Measurements from ENCODE around the gene TTC39A.

TTC39A gene

DNA sequence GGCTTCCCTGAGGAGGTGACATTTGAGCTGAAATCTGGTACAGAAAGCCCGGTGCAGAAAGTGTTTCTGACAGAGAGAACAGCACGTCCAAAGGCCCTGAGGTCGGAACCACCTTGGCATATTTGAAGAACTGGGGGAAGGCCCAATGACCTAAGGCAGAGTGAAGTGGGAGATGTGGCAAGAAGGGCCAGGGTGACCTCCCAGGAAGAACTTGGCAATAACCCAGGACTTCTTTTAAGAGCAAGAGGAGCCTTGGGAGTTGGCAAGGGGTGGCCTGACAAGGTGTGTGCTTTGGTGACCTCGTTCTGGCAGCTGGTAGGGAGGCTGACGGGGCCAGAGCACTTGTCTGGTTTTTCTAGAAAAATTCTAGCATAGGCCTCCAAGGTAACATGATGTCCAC, 23.4 kb downstream of the TTC39A start:
- no peak for DNase-seq (ENCODE audit: low read depth)

DNA sequence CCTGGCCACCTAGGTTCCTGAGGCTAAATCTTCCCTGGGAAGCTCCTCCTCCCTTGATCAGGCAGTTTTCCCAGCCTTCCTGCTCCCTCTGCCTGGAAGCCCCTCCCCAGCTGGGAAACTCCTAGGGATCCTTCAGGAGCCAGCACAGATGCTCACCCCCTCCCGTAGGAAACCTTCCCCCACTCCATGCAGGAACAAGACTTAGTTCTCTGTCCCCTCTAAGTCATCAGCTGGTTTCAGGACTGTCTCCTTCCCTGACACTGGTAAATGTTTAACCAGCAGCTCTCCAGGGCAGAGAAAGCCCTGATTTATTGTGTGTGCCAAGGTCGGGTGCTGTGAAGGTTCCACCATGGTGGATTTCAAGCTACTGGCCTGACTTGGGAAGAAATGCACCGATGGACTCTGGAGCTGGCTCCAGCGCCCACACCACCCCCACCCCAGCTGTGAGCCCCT, 25.0 kb downstream of the TTC39A start:
- H3K4me3 ChIP-seq (ENCODE audit: low read depth, low read length), result no peak overlapping the region
- TF ChIP-seq MAX (IDR thresholded peaks at IDR 0.05; ENCODE audit: low read depth, low read length) (no peak), POLR2A (IDR thresholded peaks at IDR 0.05; ENCODE audit: extremely low read depth, insufficient read length) (no peak), MYC (IDR thresholded peaks at IDR 0.05; ENCODE audit: low read depth, low read length) (no peak)
- TF ChIP-seq, protein P1, sequence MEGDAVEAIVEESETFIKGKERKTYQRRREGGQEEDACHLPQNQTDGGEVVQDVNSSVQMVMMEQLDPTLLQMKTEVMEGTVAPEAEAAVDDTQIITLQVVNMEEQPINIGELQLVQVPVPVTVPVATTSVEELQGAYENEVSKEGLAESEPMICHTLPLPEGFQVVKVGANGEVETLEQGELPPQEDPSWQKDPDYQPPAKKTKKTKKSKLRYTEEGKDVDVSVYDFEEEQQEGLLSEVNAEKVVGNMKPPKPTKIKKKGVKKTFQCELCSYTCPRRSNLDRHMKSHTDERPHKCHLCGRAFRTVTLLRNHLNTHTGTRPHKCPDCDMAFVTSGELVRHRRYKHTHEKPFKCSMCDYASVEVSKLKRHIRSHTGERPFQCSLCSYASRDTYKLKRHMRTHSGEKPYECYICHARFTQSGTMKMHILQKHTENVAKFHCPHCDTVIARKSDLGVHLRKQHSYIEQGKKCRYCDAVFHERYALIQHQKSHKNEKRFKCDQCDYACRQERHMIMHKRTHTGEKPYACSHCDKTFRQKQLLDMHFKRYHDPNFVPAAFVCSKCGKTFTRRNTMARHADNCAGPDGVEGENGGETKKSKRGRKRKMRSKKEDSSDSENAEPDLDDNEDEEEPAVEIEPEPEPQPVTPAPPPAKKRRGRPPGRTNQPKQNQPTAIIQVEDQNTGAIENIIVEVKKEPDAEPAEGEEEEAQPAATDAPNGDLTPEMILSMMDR (IDR thresholded peaks at IDR 0.05; ENCODE audit: low read depth, low read length), result no peak
- no peak for DNase-seq (ENCODE audit: low read depth)

More for the DNA sequence above, 23.4 kb downstream of the TTC39A start:
- H3K4me3 ChIP-seq (ENCODE audit: low read depth, low read length), result no peak overlapping the region
- no peak for TF ChIP-seq MAX (IDR thresholded peaks at IDR 0.05; ENCODE audit: low read depth, low read length)
- TF ChIP-seq POLR2A (IDR thresholded peaks at IDR 0.05; ENCODE audit: extremely low read depth, insufficient read length), result no peak
- TF ChIP-seq MYC (IDR thresholded peaks at IDR 0.05; ENCODE audit: low read depth, low read length), result no peak
- TF ChIP-seq, protein P1 (IDR thresholded peaks at IDR 0.05; ENCODE audit: low read depth, low read length), result no peak

DNA sequence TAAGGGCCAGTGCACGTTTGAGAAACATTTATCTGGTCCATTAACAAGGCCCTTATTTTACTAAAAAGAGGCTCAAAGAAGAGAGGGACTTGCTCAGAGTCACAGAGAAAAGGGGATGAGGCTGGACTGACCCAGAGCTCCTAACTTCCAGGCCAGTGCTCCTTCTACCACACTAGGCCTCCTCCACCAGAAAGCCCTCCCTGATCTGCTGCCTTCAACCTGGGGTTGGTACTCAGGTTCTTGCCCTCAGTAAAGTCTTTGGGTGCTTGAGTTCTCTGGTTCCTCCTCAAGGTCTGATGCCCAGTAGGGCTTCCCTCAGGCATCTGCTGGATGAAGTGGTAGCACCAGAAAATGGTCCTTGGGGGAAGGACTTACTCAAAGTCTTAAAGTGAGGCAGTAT, 26.0 kb downstream of the TTC39A start:
- TF ChIP-seq, protein P1 (IDR thresholded peaks at IDR 0.05; ENCODE audit: low read depth, low read length), result no peak

DNA sequence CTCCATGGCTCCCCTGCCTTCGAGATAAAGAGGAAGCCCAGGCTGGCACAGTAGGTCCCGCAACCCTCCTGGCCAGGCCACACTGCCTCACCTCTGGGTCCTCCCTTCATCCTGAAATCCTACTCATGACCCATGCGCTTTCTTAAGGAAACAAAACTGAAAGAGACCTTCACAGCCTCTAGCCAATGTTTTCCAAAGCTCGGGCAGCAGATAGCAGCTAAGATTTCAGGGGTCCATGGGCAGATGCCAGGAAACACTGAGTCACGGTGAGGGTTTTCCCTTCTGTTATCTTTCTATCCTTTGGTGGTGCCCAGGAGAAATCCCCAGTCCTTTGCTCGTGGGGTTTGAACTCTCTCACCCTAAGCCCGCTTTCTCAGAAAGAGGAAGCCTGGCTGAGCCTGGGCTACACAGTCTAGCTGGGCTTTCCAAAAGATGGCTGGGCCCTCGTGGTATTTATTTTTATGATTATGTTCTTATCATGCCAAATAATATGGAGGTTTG, 26.6 kb downstream of the TTC39A start:
- no peak for TF ChIP-seq POLR2A (IDR thresholded peaks at IDR 0.05; ENCODE audit: extremely low read depth, insufficient read length)
- TF ChIP-seq, protein P1 (IDR thresholded peaks at IDR 0.05; ENCODE audit: low read depth, low read length), result no peak
- TF ChIP-seq MYC (IDR thresholded peaks at IDR 0.05; ENCODE audit: low read depth, low read length), result no peak
- TF ChIP-seq MAX (IDR thresholded peaks at IDR 0.05; ENCODE audit: low read depth, low read length), result no peak
- no peak for DNase-seq (ENCODE audit: low read depth)
- no peak overlapping the region for H3K4me3 ChIP-seq (ENCODE audit: low read depth, low read length)

More for the DNA sequence above, 26.0 kb downstream of the TTC39A start:
- no peak for DNase-seq (ENCODE audit: low read depth)
- no peak overlapping the region for H3K4me3 ChIP-seq (ENCODE audit: low read depth, low read length)

GRCh38 chr1:51303315-51303714, 27.0 kb downstream of the TTC39A start:
- H3K4me3 ChIP-seq (ENCODE audit: low read depth, low read length), result no peak overlapping the region
- TF ChIP-seq, protein P1 (IDR thresholded peaks at IDR 0.05; ENCODE audit: low read depth, low read length), result no peak
- TF ChIP-seq MYC (IDR thresholded peaks at IDR 0.05; ENCODE audit: low read depth, low read length) (no peak), MAX (IDR thresholded peaks at IDR 0.05; ENCODE audit: low read depth, low read length) (no peak), POLR2A (IDR thresholded peaks at IDR 0.05; ENCODE audit: extremely low read depth, insufficient read length) (no peak)
- no peak for DNase-seq (ENCODE audit: low read depth)

GRCh38 chr1:51302746-51303145, 27.6 kb downstream of the TTC39A start:
- no peak overlapping the region for H3K4me3 ChIP-seq (ENCODE audit: low read depth, low read length)
- DNase-seq (ENCODE audit: low read depth), result no peak
- TF ChIP-seq MAX (IDR thresholded peaks at IDR 0.05; ENCODE audit: low read depth, low read length), result no peak
- no peak for TF ChIP-seq MYC (IDR thresholded peaks at IDR 0.05; ENCODE audit: low read depth, low read length)
- TF ChIP-seq, protein P1 (IDR thresholded peaks at IDR 0.05; ENCODE audit: low read depth, low read length), result no peak
- no peak for TF ChIP-seq POLR2A (IDR thresholded peaks at IDR 0.05; ENCODE audit: extremely low read depth, insufficient read length)

Measured in NB4 (cell line).